Breast epithelium (tissue), 4 donors: ENCODE results near the gene SHB. TPM values are rescaled to one million over a fixed set of nuclear protein-coding genes. Genes with fewer than 3 reads are reported as not detected.

ENCODE experiments used
- DNase-seq, 2 donors: peaks; one replicate each; pipeline ENCODE4 v3.0.0-alpha.2; 2019; ENCODE audit warnings: low spot score in 2 of 2
- H3K27ac ChIP-seq, 2 donors: fragments of 200-600 bp; sonication (generic) in 1 of 2; one replicate each; pipeline ENCODE4 v1.5.1; 2016 to 2019; ENCODE audit warnings: mild to moderate bottlenecking in 1 of 2
- H3K27me3 ChIP-seq, 2 donors: fragments of 200-600 bp; sonication (generic) in 1 of 2; one replicate each; pipeline versions ENCODE4 v1.5.1 to v1.6.0; 2017 to 2019; ENCODE audit warnings: control low read depth in 1 of 2, mild to moderate bottlenecking in 1 of 2
- H3K36me3 ChIP-seq: fragments of 200-600 bp; one replicate; pipeline ENCODE4 v1.5.1; 2019
- H3K4me1 ChIP-seq, 2 donors: fragments of 200-600 bp; sonication (generic); one replicate each; pipeline ENCODE4 v1.5.1; 2016 to 2019; ENCODE audit warnings: control low read depth in 1 of 2
- H3K4me3 ChIP-seq, 3 donors: fragments of 200-600 bp; sonication (generic); 1 replicate in 2 of 3; 2 replicates in 1 of 3; pipeline ENCODE4 v1.5.1; 2016 to 2019; ENCODE audit warnings: mild to moderate bottlenecking in 3 of 3, moderate library complexity in 2 of 3
- H3K9me3 ChIP-seq, 2 donors: fragments of 200-600 bp; sonication (generic) in 1 of 2; one replicate each; pipeline ENCODE4 v1.5.1; 2016 to 2019; ENCODE audit warnings: control low read depth in 1 of 2
- CTCF ChIP-seq, 3 donors: fragments of 450-650 bp; IDR thresholded peaks; one replicate each; pipeline ENCODE4 v1.5.1; 2016 to 2017; ENCODE audit warnings: antibody characterized with exemption in 3 of 3, mild to moderate bottlenecking in 3 of 3, moderate library complexity in 3 of 3
- POLR2A ChIP-seq: fragments of 450-650 bp; IDR thresholded peaks from one replicate; pipeline ENCODE4 v1.6.1; 2016; ENCODE audit warnings: antibody characterized with exemption, mild to moderate bottlenecking, moderate library complexity
- POLR2AphosphoS5 ChIP-seq, 3 donors: sonication (generic); formaldehyde crosslinking; IDR thresholded peaks; one replicate each; pipeline ENCODE4 v1.6.1; 2017; ENCODE audit warnings: antibody characterized with exemption in 3 of 3
- intact Hi-C: fragments of 100-400 bp; cut with DNase I; formaldehyde crosslinking; loops from one replicate; pipeline ENCODE4 v1.15.1; 2023; ENCODE audit warnings: low total_unique reads
- total RNA-seq, 3 donors: library from RNA; depleted of rRNA; stranded (reverse); fragments of >200 nt; gene quantifications; one replicate each; pipeline ENCODE4 v1.1.0, GENCODE V29; 2016

SHB gene
- total RNA-seq, 3 donors from 2014 or later: 3.8 to 18.7 (median 17.9) TPM

GRCh38 chr9:37979844-37980243 lies 89.2 kb downstream of the SHB start:
- TF ChIP-seq CTCF (IDR thresholded peaks at IDR 0.05) (no peak), POLR2AphosphoS5 (IDR thresholded peaks at IDR 0.05) (no peak), POLR2A (no peak)
- H3K36me3 ChIP-seq: no peaks in the 10 kb centered on the region
- no peak for DNase-seq
- H3K4me3 ChIP-seq: no peak overlapping the region
- H3K4me1 ChIP-seq: no peaks in the 10 kb centered on the region
- H3K9me3 ChIP-seq: no peaks in the 10 kb centered on the region
- no peak overlapping the region for H3K27ac ChIP-seq
- intact Hi-C loops: no loop called here
- H3K27me3 ChIP-seq: no peaks in the 10 kb centered on the region

GRCh38 chr9:37978983-37979382 lies 90.0 kb downstream of the SHB start:
- intact Hi-C loops: no loop called here
- Histone ChIP-seq H3K36me3 (no peaks in the 10 kb centered on the region), H3K4me1 (no peaks in the 10 kb centered on the region), H3K27ac (no peak overlapping the region), H3K27me3 (no peaks in the 10 kb centered on the region), H3K9me3 (no peaks in the 10 kb centered on the region), H3K4me3 (no peak overlapping the region)
- DNase-seq: no peak
- TF ChIP-seq POLR2AphosphoS5 (IDR thresholded peaks at IDR 0.05) (no peak), CTCF (IDR thresholded peaks at IDR 0.05) (no peak), POLR2A (no peak)

- H3K4me1 ChIP-seq: no peaks in the 10 kb centered on the region
- no peak overlapping the region for H3K4me3 ChIP-seq
- DNase-seq: no peak
- H3K36me3 ChIP-seq: no peaks in the 10 kb centered on the region
- H3K9me3 ChIP-seq: no peaks in the 10 kb centered on the region
- intact Hi-C loops: no loop called here
- TF ChIP-seq CTCF (IDR thresholded peaks at IDR 0.05) (no peak), POLR2A (no peak), POLR2AphosphoS5 (IDR thresholded peaks at IDR 0.05) (no peak)
- no peak overlapping the region for H3K27ac ChIP-seq
- H3K27me3 ChIP-seq: no peaks in the 10 kb centered on the region
Measured at GRCh38 chr9:37978481-37978864, 90.6 kb downstream of the SHB start.

- Histone ChIP-seq H3K36me3 (no peaks in the 10 kb centered on the region), H3K4me1 (no peaks in the 10 kb centered on the region), H3K9me3 (no peaks in the 10 kb centered on the region), H3K27me3 (no peaks in the 10 kb centered on the region), H3K27ac (no peak overlapping the region), H3K4me3 (no peak overlapping the region)
- intact Hi-C loops: no loop called here
- DNase-seq: no peak
- no peak for TF ChIP-seq CTCF (IDR thresholded peaks at IDR 0.05)
- no peak for TF ChIP-seq POLR2A
- no peak for TF ChIP-seq POLR2AphosphoS5 (IDR thresholded peaks at IDR 0.05)
Measured at GRCh38 chr9:37977851-37978480, 91.1 kb downstream of the SHB start.

GRCh38 chr9:37976714-37977477 lies 92.1 kb downstream of the SHB start:
- TF ChIP-seq CTCF (IDR thresholded peaks at IDR 0.05) (no peak), POLR2AphosphoS5 (IDR thresholded peaks at IDR 0.05) (no peak), POLR2A (no peak)
- Histone ChIP-seq H3K27me3 (no peaks in the 10 kb centered on the region), H3K27ac (peak overlapping the region; percentile 29 to 69), H3K4me3 (no peak overlapping the region), H3K4me1 (no peaks in the 10 kb centered on the region), H3K9me3 (no peaks in the 10 kb centered on the region), H3K36me3 (no peaks in the 10 kb centered on the region)
- intact Hi-C loops: no loop called here
- DNase-seq: no peak
